Stimulated activated CD8-positive, alpha-beta memory T cell treated with anti-CD3 and anti-CD28 coated beads, Interleukin-12 subunit alpha, Interleukin-12 subunit beta, amount 100 ng/mL, for 1 hour (primary cell): Measurements from ENCODE around the gene TMEM255B.

Experiments
- DNase-seq: peaks from one replicate; pipeline ENCODE4 v3.0.0-alpha.2; 2020; ENCODE audit warnings: low read depth

TMEM255B gene

GRCh38 chr13:113804017-113804702 is 45.1 kb downstream of the TMEM255B start:
- no peak for DNase-seq

GRCh38 chr13:113804703-113805430 is 45.8 kb downstream of the TMEM255B start:
- no peak for DNase-seq

- DNase-seq: no peak
These were observed 46.5 kb downstream of the TMEM255B start for GRCh38 chr13:113805431-113806103.

GRCh38 chr13:113806104-113806471 is 47.1 kb downstream of the TMEM255B start:
- no peak for DNase-seq

- DNase-seq: no peak
These were observed 47.5 kb downstream of the TMEM255B start for GRCh38 chr13:113806526-113806925.

GRCh38 chr13:113808058-113808834 is 49.2 kb downstream of the TMEM255B start:
- no peak for DNase-seq

GRCh38 chr13:113809934-113810333 is 50.9 kb downstream of the TMEM255B start:
- no peak for DNase-seq

GRCh38 chr13:113810640-113811039 is 51.6 kb downstream of the TMEM255B start:
- DNase-seq: no peak

- DNase-seq: no peak
These were observed 52.3 kb downstream of the TMEM255B start for GRCh38 chr13:113811081-113811928.

GRCh38 chr13:113812178-113813040 is 53.4 kb downstream of the TMEM255B start:
- DNase-seq: no peak

- no peak for DNase-seq
These were observed 54.2 kb downstream of the TMEM255B start for GRCh38 chr13:113813070-113813748.

- no peak for DNase-seq
These were observed 54.9 kb downstream of the TMEM255B start for GRCh38 chr13:113813749-113814434.

GRCh38 chr13:113814435-113814821 is 55.4 kb downstream of the TMEM255B start:
- DNase-seq: no peak

- DNase-seq: no peak
These were observed 56.4 kb downstream of the TMEM255B start for GRCh38 chr13:113815151-113816058.

- no peak for DNase-seq
These were observed 57.4 kb downstream of the TMEM255B start for GRCh38 chr13:113816254-113816929.

- peak; percentile 74 for DNase-seq
These were observed 58.2 kb downstream of the TMEM255B start for GRCh38 chr13:113816946-113817859.
